Activated CD4-positive, alpha-beta T cell treated with anti-CD3 and anti-CD28 coated beads, Interleukin-2, amount 50 U/mL, for 48 hours (primary cell): ENCODE data around the gene ASTN1.
"Not testable (repeated sequence)": the region's sequence is repeated elsewhere in the genome, so short reads cannot be mapped to it uniquely, and the experiment has no call there.

Experiments used
- DNase-seq, 2 experiments: peaks; one replicate each; pipeline ENCODE4 v3.0.0-alpha.2; 2020

The ASTN1 gene

GRCh38 chr1:177103005-177103852 lies 61.3 kb downstream of the ASTN1 start:
- DNase-seq: no peak

GRCh38 chr1:177092001-177092400 lies 72.5 kb downstream of the ASTN1 start:
- DNase-seq: no peak

GRCh38 chr1:177091040-177091439 lies 73.5 kb downstream of the ASTN1 start:
- no peak for DNase-seq

GRCh38 chr1:177088966-177089365 lies 75.5 kb downstream of the ASTN1 start:
- DNase-seq: no peak

GRCh38 chr1:177082855-177083693 lies 81.4 kb downstream of the ASTN1 start:
- DNase-seq: no peak

GRCh38 chr1:177080564-177080963 lies 83.9 kb downstream of the ASTN1 start:
- DNase-seq: no peak

- DNase-seq: no peak
These were observed 86.6 kb downstream of the ASTN1 start for GRCh38 chr1:177077734-177078499.

GRCh38 chr1:177077006-177077405 lies 87.5 kb downstream of the ASTN1 start:
- no peak for DNase-seq

- DNase-seq: not testable (repeated sequence)
These were observed 89.7 kb downstream of the ASTN1 start for GRCh38 chr1:177074811-177075210.

- DNase-seq: no peak
These were observed 95.0 kb downstream of the ASTN1 start for GRCh38 chr1:177069490-177069889.

GRCh38 chr1:177067752-177068410 lies 96.6 kb downstream of the ASTN1 start:
- no peak for DNase-seq

- no peak for DNase-seq
These were observed 99.1 kb downstream of the ASTN1 start for GRCh38 chr1:177065430-177065829.

GRCh38 chr1:177063648-177064047 lies 100.9 kb downstream of the ASTN1 start:
- DNase-seq: no peak

- no peak for DNase-seq
These were observed 110.0 kb downstream of the ASTN1 start for GRCh38 chr1:177054542-177054941.

GRCh38 chr1:177053648-177054047 lies 110.9 kb downstream of the ASTN1 start:
- no peak for DNase-seq

GRCh38 chr1:177048314-177049069 lies 116.0 kb downstream of the ASTN1 start:
- no peak for DNase-seq

GRCh38 chr1:177045151-177045550 lies 119.4 kb downstream of the ASTN1 start:
- no peak for DNase-seq

GRCh38 chr1:177044390-177044789 lies 120.1 kb downstream of the ASTN1 start:
- no peak for DNase-seq

- DNase-seq: no peak
These were observed 120.9 kb downstream of the ASTN1 start for GRCh38 chr1:177043597-177043996.

- no peak for DNase-seq
These were observed 128.9 kb downstream of the ASTN1 start for GRCh38 chr1:177035586-177035985.

- no peak for DNase-seq
These were observed 130.9 kb downstream of the ASTN1 start for GRCh38 chr1:177033628-177034027.

GRCh38 chr1:177032434-177032833 lies 132.1 kb downstream of the ASTN1 start:
- DNase-seq: no peak
